ENCODE measurements around the gene RIC8A. TPM values are rescaled to one million over a fixed set of nuclear protein-coding genes. Genes with fewer than 3 reads are reported as not detected.
A peak's percentile ranks its signal among the peaks of the same experiment; 100 is the strongest.

RIC8A gene
- total and polyA plus RNA-seq, 5 experiments from 2014 or later: 68.6 to 93.4 (median 92.7) TPM

DNA sequence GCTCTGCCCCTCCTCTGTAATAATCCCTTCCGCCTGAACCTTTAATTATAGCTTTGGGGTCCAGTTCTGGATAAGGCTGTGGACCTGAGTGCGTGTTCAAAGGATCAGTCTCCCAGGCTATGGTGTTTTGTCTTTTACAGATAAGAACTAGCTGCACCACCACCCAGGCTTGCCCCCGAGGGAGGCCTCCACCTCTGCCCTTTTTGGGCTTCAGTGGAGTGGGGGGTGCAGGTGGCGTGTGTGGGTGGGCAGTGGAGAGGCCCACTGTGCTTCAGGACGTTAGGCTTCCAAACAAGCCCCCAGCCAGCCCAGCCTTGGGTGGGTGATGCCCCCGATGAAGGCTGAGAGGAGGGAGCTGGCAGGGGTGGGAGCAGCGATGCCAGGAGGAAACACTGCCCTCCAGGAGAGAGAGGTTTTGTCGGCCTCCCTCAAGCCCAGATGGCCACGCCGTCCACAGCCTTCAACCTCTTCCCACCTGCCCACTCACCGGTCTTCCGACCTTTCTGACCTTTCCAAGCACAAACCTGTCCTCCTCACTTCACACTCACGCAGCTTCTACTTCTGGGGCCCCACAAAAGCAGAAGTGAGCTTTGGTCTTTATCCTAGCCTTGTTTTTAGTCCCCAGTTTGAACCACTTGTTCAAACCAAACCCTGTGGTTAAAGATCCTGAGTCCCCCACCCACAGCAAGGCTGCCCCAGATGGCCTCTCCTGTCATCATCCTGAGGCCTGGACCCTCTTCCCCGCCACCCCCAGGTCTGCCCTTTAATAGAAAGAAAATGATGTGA, 49.6 kb downstream of the RIC8A start:
- POLR2A ChIA-PET: interaction anchor here (0.9 to 16.4 kb wide), 3 partner anchors 12 to 28 kb away, joined by 7 to 229 read pairs (median 9); partner anchors contain the start of genes NLRP6 and PGGHG
- peak overlapping the region in 1 of 10 donors; percentile 50 for H3K27ac Mint-ChIP-seq
- peaks cover 0 to 2% (median 0%) of the 10 kb centered on the region in 9 donors for H3K9me3 Mint-ChIP-seq

DNA sequence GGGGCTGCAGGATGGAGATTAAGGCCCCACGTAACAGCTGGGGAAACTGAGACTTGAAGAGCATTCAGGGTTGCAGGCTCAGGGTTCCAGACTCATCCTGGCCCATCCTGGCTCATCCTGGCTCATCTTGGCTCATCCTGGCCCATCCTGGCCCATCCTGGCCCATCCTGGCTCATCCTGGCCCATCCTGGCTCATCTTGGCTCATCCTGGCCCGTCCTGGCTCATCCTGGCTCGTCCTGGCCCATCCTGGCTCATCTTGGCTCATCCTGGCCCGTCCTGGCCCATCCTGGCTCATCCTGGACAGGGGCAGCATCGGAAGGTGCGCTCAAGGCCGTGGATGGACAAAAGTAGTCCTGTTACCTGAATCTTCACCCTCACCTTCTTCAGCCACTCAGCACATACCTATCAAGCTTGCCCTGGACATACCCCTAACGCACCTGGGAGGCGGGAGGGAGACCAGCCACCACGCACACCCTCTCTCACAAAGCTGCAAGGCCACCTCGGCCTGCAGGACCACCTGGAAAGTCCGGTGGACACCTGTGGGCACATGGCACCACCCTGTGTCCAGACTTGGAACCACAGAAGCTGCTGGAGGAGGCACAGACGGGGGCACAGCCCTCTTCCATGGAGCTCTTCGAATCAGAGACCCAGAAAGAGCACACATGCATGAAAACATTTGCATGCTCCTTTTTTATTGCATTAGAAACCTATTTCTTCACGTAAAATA, 50.4 kb downstream of the RIC8A start:
- Mint-ChIP-seq H3K4me3 (no peak overlapping the region), H3K36me3 (peaks cover 0 to 10% (median 3%) of the 10 kb centered on the region in 3 donors), H3K9me3 (peaks cover 0 to 2% (median 0%) of the 10 kb centered on the region in 9 donors), H3K4me1 (peaks cover 2 to 20% (median 4%) of the 10 kb centered on the region in 4 donors), H3K27ac (peak overlapping the region in 2 of 10 donors; percentile 35 to 61), H3K27me3 (peaks cover 0 to 2% (median 0%) of the 10 kb centered on the region in 5 donors)
- POLR2A ChIA-PET: interaction anchor here (0.9 to 16.4 kb wide), 4 partner anchors 11 to 28 kb away, joined by 4 to 229 read pairs (median 8); partner anchors contain the start of genes NLRP6 and PGGHG
- DNase-seq (no peak), ATAC-seq (no peak)

More for the DNA sequence above, 49.6 kb downstream of the RIC8A start:
- peaks cover 0 to 18% (median 5%) of the 10 kb centered on the region in 3 donors for H3K36me3 Mint-ChIP-seq
- ATAC-seq (no peak), DNase-seq (no peak)
- H3K4me3 Mint-ChIP-seq: no peak overlapping the region
- H3K27me3 Mint-ChIP-seq: peaks cover 0 to 2% (median 0%) of the 10 kb centered on the region in 5 donors
- peaks cover 2 to 20% (median 4%) of the 10 kb centered on the region in 4 donors for H3K4me1 Mint-ChIP-seq

DNA sequence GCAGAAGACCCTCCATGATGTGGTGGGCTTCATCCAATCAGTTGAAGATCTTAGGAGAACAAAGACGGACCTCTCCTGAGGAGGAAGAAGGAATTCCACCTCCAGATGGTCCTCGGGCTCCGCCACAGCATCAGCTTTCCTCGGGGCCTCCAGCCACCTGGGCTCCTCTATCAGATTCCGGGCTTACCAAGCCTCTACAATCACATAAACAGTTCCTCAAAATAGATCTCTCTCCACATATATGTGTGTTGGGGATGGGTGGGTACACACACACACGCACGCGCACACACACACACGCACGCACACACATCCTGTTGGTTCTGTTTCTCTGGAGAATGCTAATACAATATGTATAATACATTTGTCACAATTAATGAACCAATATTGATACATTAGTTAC, 51.9 kb downstream of the RIC8A start:
- no peak for ATAC-seq
- H3K4me3 Mint-ChIP-seq: no peak overlapping the region
- peaks cover 2 to 20% (median 4%) of the 10 kb centered on the region in 4 donors for H3K4me1 Mint-ChIP-seq
- H3K36me3 Mint-ChIP-seq: no peaks in the 10 kb centered on the region
- peaks cover 0 to 2% (median 0%) of the 10 kb centered on the region in 5 donors for H3K27me3 Mint-ChIP-seq
- H3K27ac Mint-ChIP-seq: no peak overlapping the region
- POLR2A ChIA-PET: interaction anchor here (0.7 to 16.4 kb wide), 5 partner anchors 22 to 203 kb away, joined by 3 to 229 read pairs (median 4); partner anchors contain the start of genes NLRP6 and PGGHG
- H3K9me3 Mint-ChIP-seq: peaks cover 0 to 2% (median 0%) of the 10 kb centered on the region in 9 donors
- DNase-seq: no peak

DNA sequence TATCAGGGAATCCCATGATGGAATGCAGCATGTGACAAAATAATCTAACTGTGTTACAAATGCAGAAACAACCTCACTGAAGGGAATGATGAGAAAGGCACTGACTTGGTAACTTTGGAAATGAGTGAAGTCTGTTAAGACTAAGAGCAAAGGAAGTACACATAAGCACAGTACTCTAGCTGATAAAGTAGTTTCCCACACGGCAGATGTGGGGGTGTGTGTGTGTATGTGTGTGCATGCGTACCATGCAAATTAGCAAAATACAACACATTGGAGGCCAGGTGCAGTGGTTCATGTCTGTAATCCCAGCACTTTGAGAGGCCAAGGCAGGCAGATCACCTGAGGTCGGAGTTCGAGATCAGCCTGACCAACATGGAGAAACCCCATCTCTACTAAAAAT, 54.1 kb downstream of the RIC8A start:
- H3K27me3 Mint-ChIP-seq: peaks cover 0 to 2% (median 0%) of the 10 kb centered on the region in 5 donors
- H3K4me3 Mint-ChIP-seq: no peak overlapping the region
- ATAC-seq: no peak
- H3K4me1 Mint-ChIP-seq: peaks cover 0 to 22% (median 5%) of the 10 kb centered on the region in 4 donors
- no peak for DNase-seq
- H3K36me3 Mint-ChIP-seq: no peaks in the 10 kb centered on the region
- POLR2A ChIA-PET: interaction anchor here (1.0 to 16.4 kb wide), 2 partner anchors 23 to 58 kb away, joined by 4 to 229 read pairs; partner anchors contain the start of genes NLRP6 and PGGHG
- peaks cover 0 to 2% (median 0%) of the 10 kb centered on the region in 9 donors for H3K9me3 Mint-ChIP-seq
- H3K27ac Mint-ChIP-seq: no peak overlapping the region

Other genes starting within 250 kb of the RIC8A start
- gene SCGB1C1, start 14.6 kb upstream of the RIC8A start, total RNA-seq: not detected
- not detected for gene SCGB1C1, start 14.6 kb upstream of the RIC8A start, polyA plus RNA-seq
- 100 to 1,000 TPM; 110 to 122 TPM for gene BET1L, start 309 bp upstream of the RIC8A start, total RNA-seq
- 10 to 100 TPM; 24.0 to 75.2 (median 59.2) TPM for gene BET1L, start 309 bp upstream of the RIC8A start, polyA plus RNA-seq
- 10 to 100 TPM; 33.6 to 33.7 TPM for gene SIRT3, start 28.6 kb downstream of the RIC8A start, total RNA-seq
- 10 to 100 TPM in 2 of 3 donors, 1 to 10 TPM in 1; 6.5 to 14.6 (median 10.9) TPM for gene SIRT3, start 28.6 kb downstream of the RIC8A start, polyA plus RNA-seq
- gene PSMD13, start 29.3 kb downstream of the RIC8A start, total RNA-seq: 10 to 100 TPM; 94.4 to 99.0 TPM
- gene PSMD13, start 29.3 kb downstream of the RIC8A start, polyA plus RNA-seq: 100 to 1,000 TPM; 196 to 223 (median 208) TPM
- gene NLRP6, start 70.7 kb downstream of the RIC8A start, total RNA-seq: 10 to 100 TPM; 28.6 to 32.0 TPM
- 10 to 100 TPM in 2 of 3 donors, 1 to 10 TPM in 1; 9.1 to 25.9 (median 19.1) TPM for gene NLRP6, start 70.7 kb downstream of the RIC8A start, polyA plus RNA-seq
- gene PGGHG, start 81.4 kb downstream of the RIC8A start, total RNA-seq: 100 to 1,000 TPM; 662 to 707 TPM
- gene PGGHG, start 81.4 kb downstream of the RIC8A start, polyA plus RNA-seq: 10 to 100 TPM in 2 of 3 donors, 1 to 10 TPM in 1; 8.1 to 14.9 (median 11.2) TPM
- gene IFITM5, start 91.8 kb downstream of the RIC8A start, total RNA-seq: not detected
- gene IFITM5, start 91.8 kb downstream of the RIC8A start, polyA plus RNA-seq: not detected
- 100 to 1,000 TPM; 115 to 122 TPM for gene IFITM2, start 100.1 kb downstream of the RIC8A start, total RNA-seq
- 1,000 to 10,000 TPM; 2,345 to 2,732 (median 2,362) TPM for gene IFITM2, start 100.1 kb downstream of the RIC8A start, polyA plus RNA-seq
- 10 to 100 TPM; 90.0 to 91.0 TPM for gene IFITM1, start 106.3 kb downstream of the RIC8A start, total RNA-seq
- 1,000 to 10,000 TPM; 1,833 to 2,198 (median 2,135) TPM for gene IFITM1, start 106.3 kb downstream of the RIC8A start, polyA plus RNA-seq
- gene IFITM3, start 113.2 kb downstream of the RIC8A start, total RNA-seq: 10 to 100 TPM; 11.3 to 11.9 TPM
- gene IFITM3, start 113.2 kb downstream of the RIC8A start, polyA plus RNA-seq: 100 to 1,000 TPM in 2 of 3 donors, 10 to 100 TPM in 1; 45.1 to 202 (median 196) TPM
- under 1 TPM; 0.16 to 0.39 TPM for gene B4GALNT4, start 161.8 kb downstream of the RIC8A start, total RNA-seq
- 1 to 10 TPM in 1 of 3 donors, not detected in 2; 1.3 TPM for gene B4GALNT4, start 161.8 kb downstream of the RIC8A start, polyA plus RNA-seq
- under 1 TPM; 0.16 to 0.29 TPM for gene PKP3, start 186.5 kb downstream of the RIC8A start, total RNA-seq
- under 1 TPM in 2 of 3 donors, not detected in 1; 0.15 to 0.47 TPM for gene PKP3, start 186.5 kb downstream of the RIC8A start, polyA plus RNA-seq
- gene SIGIRR, start 207.3 kb downstream of the RIC8A start, total RNA-seq: 100 to 1,000 TPM; 332 to 337 TPM
- 100 to 1,000 TPM; 195 to 233 (median 206) TPM for gene SIGIRR, start 207.3 kb downstream of the RIC8A start, polyA plus RNA-seq
- gene ANO9, start 234.3 kb downstream of the RIC8A start, total RNA-seq: 10 to 100 TPM; 70.1 to 78.6 TPM
- gene ANO9, start 234.3 kb downstream of the RIC8A start, polyA plus RNA-seq: 1 to 10 TPM; 4.8 to 8.6 (median 7.3) TPM
- 10 to 100 TPM; 25.9 to 30.2 TPM for gene PTDSS2, start 242.6 kb downstream of the RIC8A start, total RNA-seq
- 10 to 100 TPM in 2 of 3 donors, 1 to 10 TPM in 1; 9.0 to 13.0 (median 11.6) TPM for gene PTDSS2, start 242.6 kb downstream of the RIC8A start, polyA plus RNA-seq

Measured in naive thymus-derived CD8-positive, alpha-beta T cell (primary cell).